Activated naive CD8-positive, alpha-beta T cell treated with anti-CD3 and anti-CD28 coated beads, Interleukin-2, amount 50 U/mL, for 24 hours (primary cell): Measurements from ENCODE around the gene ZNF808.
"Not testable (repeated sequence)": the region's sequence is repeated elsewhere in the genome, so short reads cannot be mapped to it uniquely, and the experiment has no call there.

Experiments
- ATAC-seq: fragments of 150-1000 bp; cut with Tn5 transposase; one replicate; pipeline ENCODE4 v1.10.0; 2021
- DNase-seq: peaks from one replicate; pipeline ENCODE4 v3.0.0; 2021
- H3K27ac Mint-ChIP-seq: one replicate; pipeline ENCODE4 v1.8.0; 2021; ENCODE audit warnings: mild to moderate bottlenecking, mixed read lengths
- H3K27me3 Mint-ChIP-seq: one replicate; pipeline ENCODE4 v1.8.0; 2021; ENCODE audit warnings: mixed read lengths
- H3K36me3 Mint-ChIP-seq: one replicate; pipeline ENCODE4 v1.8.0; 2021; ENCODE audit warnings: low read depth, mixed read lengths
- H3K4me1 Mint-ChIP-seq: one replicate; pipeline ENCODE4 v1.8.0; 2021; ENCODE audit warnings: mixed read lengths
- H3K4me3 Mint-ChIP-seq: one replicate; pipeline ENCODE4 v1.8.0; 2021; ENCODE audit warnings: mild to moderate bottlenecking, moderate library complexity, mixed read lengths
- H3K9me3 Mint-ChIP-seq: one replicate; pipeline ENCODE4 v1.8.0; 2021; ENCODE audit warnings: mixed read lengths

The ZNF808 gene

DNA sequence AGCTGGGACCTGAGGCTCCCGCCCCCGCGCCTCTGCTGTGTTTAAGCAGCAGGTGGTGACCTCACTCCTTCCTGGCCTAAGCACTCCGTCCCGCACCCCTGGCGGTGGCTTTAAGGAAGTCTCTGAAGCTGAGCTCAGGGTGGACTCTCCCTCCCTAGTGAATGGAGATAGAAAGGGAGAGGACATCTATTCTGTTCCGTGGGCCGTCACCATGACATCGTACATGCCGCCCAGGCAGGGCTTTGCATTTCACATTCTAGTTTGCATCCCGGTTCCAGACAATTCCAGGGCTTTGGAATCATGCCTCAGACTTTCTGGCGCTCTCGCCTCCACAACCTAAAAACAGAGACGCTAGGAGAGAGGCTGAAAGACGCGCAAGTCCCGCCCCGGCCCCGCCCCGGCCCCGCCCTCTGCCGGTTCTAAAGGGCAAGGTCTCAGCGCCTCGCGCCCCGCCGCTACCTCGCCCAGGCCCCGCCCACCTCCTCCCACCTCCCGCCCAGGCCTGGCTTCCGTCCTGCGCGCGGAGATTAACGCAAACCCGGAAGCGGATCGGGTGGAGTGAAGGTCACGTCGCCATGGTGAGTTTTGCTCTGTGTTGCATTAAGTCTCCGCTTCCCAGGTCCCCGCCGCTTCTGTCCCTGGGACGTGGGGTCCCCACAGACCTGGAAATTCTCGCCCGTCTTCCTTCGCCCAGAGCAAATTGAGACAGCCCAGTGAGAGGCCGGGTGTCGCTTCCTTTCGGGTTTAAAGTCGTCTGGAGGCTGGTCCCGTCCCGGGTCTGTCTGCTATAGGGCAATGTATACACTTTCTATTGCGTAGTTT, at the start of gene ZNF808:
TSS of gene ZNF808 (plus strand) at position 535 of the 822 bp plus-strand sequence. CDS start 15,617 bp downstream, outside the sequence.
- DNase-seq = peak; percentile 96
- peaks cover 24% of the 10 kb centered on the region for H3K36me3 Mint-ChIP-seq
- peaks cover 14% of the 10 kb centered on the region for H3K9me3 Mint-ChIP-seq
- no peaks in the 10 kb centered on the region for H3K27me3 Mint-ChIP-seq
- peak within 1 kb of the TSS; percentile 93 for H3K27ac Mint-ChIP-seq
- peak within 1 kb of the TSS; percentile 93 for H3K4me3 Mint-ChIP-seq
- peaks cover 19% of the 10 kb centered on the region for H3K4me1 Mint-ChIP-seq
- peak; percentile 92 for ATAC-seq

GRCh38 chr19:52484111-52484743, 43.2 kb upstream of the ZNF808 start:
- H3K27me3 Mint-ChIP-seq, DNase-seq, ATAC-seq, H3K27ac Mint-ChIP-seq, H3K4me1 Mint-ChIP-seq, H3K4me3 Mint-ChIP-seq: not testable (repeated sequence)
- Mint-ChIP-seq H3K36me3 (peaks cover 34% of the 10 kb centered on the region), H3K9me3 (peaks cover 43% of the 10 kb centered on the region)

- H3K4me3 Mint-ChIP-seq, H3K27me3 Mint-ChIP-seq, DNase-seq, ATAC-seq, H3K4me1 Mint-ChIP-seq, H3K27ac Mint-ChIP-seq: not testable (repeated sequence)
- peaks cover 33% of the 10 kb centered on the region for H3K36me3 Mint-ChIP-seq
- peaks cover 42% of the 10 kb centered on the region for H3K9me3 Mint-ChIP-seq
These were observed 42.4 kb upstream of the ZNF808 start for GRCh38 chr19:52485064-52485463.

DNA sequence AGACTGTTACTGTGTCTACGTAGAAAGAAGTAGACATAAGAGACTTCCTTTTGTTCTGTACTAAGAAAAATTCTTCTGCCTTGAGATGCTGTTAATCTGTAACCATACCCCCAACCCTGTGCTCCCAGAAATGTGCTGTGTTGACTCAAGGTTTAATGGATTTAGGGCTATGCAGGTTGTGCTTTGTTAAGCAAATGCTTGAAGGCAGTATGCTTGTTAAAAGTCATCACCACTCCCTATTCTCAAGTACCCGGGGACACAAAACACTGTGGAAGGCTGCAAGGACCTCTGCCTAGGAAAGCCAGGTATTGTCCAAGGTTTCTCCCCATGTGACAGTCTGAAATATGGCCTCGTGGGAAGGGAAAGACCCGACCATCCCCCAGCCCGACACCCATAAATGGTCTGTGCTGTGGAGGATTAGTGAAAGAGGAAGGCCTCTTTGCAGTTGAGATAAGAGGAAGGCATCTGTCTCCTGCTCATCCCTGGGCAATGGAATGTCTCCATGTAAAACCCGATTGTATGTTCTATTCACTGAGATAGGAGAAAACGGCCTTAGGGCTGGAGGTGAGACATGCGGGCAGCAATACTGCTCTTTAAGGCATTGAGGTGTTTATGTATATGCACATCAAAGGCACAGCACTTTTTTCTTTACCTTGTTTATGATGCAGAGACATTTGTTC, 41.8 kb upstream of the ZNF808 start:
- not testable (repeated sequence) for H3K4me1 Mint-ChIP-seq, H3K4me3 Mint-ChIP-seq, ATAC-seq, DNase-seq, H3K27ac Mint-ChIP-seq, H3K27me3 Mint-ChIP-seq
- peaks cover 31% of the 10 kb centered on the region for H3K36me3 Mint-ChIP-seq
- H3K9me3 Mint-ChIP-seq = peaks cover 40% of the 10 kb centered on the region

DNA sequence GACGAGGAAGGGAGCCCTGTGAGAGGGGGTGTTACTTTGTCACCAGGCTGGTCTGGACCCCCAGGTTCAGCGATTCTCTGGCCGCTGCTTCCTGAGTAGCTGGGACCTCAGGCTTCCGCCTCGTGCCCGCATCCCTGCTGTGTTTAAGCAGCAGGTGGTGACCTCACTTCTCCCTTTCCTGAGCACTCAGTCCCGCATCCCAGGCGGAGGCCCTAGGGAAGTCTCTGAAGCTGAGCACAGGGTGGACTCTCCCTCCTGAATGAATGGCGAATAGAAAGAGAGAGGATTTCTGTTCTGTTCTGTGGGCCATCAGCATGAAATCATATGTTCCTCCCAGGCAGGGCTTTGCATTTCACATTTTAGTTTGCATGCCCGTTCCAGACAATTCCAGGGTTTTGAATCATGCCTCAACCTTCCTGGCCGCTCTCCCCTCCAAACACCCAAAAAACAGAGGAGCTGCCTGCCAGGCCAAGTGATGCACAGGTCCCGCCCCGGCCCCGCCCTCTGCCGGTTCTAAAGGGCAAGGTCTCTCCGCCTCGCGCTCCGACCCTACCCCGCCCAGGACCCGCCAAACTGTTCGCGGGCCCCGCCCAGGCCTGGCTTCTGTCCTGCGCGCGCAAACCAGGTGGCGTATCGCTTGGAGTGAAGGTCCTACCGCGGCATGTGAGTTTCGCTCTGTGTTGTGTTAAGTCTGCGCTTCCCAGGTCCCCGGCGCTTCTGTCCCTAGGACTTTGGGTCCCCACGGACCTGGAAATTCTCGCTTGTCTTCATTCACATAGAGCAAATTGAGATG, 35.1 kb upstream of the ZNF808 start:
- Mint-ChIP-seq H3K4me1 (no peaks in the 10 kb centered on the region), H3K27ac (no peak overlapping the region), H3K4me3 (no peak overlapping the region), H3K9me3 (peaks cover 35% of the 10 kb centered on the region), H3K36me3 (peaks cover 28% of the 10 kb centered on the region), H3K27me3 (no peaks in the 10 kb centered on the region)
- ATAC-seq (no peak), DNase-seq (no peak)

- no peaks in the 10 kb centered on the region for H3K4me1 Mint-ChIP-seq
- H3K27me3 Mint-ChIP-seq = no peaks in the 10 kb centered on the region
- H3K9me3 Mint-ChIP-seq = peaks cover 41% of the 10 kb centered on the region
- ATAC-seq (no peak), DNase-seq (no peak)
- H3K36me3 Mint-ChIP-seq = peaks cover 34% of the 10 kb centered on the region
- H3K27ac Mint-ChIP-seq = no peak overlapping the region
- H3K4me3 Mint-ChIP-seq = no peak overlapping the region
These were observed 34.4 kb upstream of the ZNF808 start for GRCh38 chr19:52492994-52493470.

GRCh38 chr19:52494518-52494917, 33.0 kb upstream of the ZNF808 start:
- peaks cover 45% of the 10 kb centered on the region for H3K9me3 Mint-ChIP-seq
- H3K36me3 Mint-ChIP-seq = peaks cover 34% of the 10 kb centered on the region
- H3K4me1 Mint-ChIP-seq = no peaks in the 10 kb centered on the region
- no peak overlapping the region for H3K4me3 Mint-ChIP-seq
- ATAC-seq (no peak), DNase-seq (no peak)
- H3K27ac Mint-ChIP-seq = no peak overlapping the region
- H3K27me3 Mint-ChIP-seq = no peaks in the 10 kb centered on the region

- no peaks in the 10 kb centered on the region for H3K27me3 Mint-ChIP-seq
- peaks cover 53% of the 10 kb centered on the region for H3K9me3 Mint-ChIP-seq
- no peak overlapping the region for H3K4me3 Mint-ChIP-seq
- no peak overlapping the region for H3K27ac Mint-ChIP-seq
- H3K4me1 Mint-ChIP-seq = no peaks in the 10 kb centered on the region
- ATAC-seq (no peak), DNase-seq (no peak)
- H3K36me3 Mint-ChIP-seq = peaks cover 40% of the 10 kb centered on the region
These were observed 28.9 kb upstream of the ZNF808 start for GRCh38 chr19:52498571-52498970.

DNA sequence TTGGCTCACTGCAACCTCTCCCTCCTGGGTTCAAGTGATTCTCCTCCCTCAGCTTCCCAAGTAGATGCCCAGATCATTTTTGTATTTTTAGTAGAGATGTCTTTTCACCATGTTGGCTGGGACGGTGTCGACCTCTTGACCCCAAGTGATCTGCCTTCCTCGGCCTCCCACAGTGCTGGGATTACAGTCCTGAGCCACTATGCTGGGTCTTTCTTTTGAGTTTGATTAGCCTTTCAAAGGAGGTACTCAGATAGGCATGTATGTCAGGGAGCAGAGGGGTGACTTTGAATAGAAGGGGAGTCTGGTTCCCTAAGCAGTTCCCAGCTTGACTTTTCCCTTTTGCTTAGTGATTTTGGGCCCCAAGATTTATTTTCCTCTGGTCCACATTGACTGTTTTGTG, 27.0 kb upstream of the ZNF808 start:
- not testable (repeated sequence) for H3K4me1 Mint-ChIP-seq, H3K4me3 Mint-ChIP-seq, DNase-seq, H3K27ac Mint-ChIP-seq, ATAC-seq, H3K27me3 Mint-ChIP-seq
- Mint-ChIP-seq H3K9me3 (peaks cover 50% of the 10 kb centered on the region), H3K36me3 (peaks cover 40% of the 10 kb centered on the region)

- H3K9me3 Mint-ChIP-seq = peaks cover 49% of the 10 kb centered on the region
- H3K27me3 Mint-ChIP-seq, ATAC-seq, H3K4me1 Mint-ChIP-seq, H3K27ac Mint-ChIP-seq, DNase-seq, H3K4me3 Mint-ChIP-seq: not testable (repeated sequence)
- H3K36me3 Mint-ChIP-seq = peaks cover 40% of the 10 kb centered on the region
These were observed 26.5 kb upstream of the ZNF808 start for GRCh38 chr19:52500991-52501390.

DNA sequence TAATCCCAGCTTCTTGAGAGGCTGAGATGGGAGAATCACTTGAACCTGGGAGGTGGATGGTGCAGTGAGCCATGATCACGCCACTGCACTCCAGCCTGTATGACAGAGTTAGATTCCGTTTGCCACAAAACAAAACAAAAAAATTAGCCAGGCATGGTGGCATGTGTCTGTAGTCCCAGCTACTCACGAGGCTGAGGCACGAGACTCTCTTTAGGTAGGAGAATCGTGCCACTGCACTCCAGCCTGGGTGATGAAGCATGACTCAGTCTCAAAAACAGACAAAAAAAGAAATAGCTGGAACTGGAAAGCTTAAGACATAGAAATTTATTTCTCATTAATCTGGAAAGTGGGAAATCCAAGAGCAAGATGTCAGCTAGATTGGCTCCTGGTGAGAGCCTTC, 20.2 kb upstream of the ZNF808 start:
- ATAC-seq (no peak), DNase-seq (no peak)
- H3K4me3 Mint-ChIP-seq = no peak overlapping the region
- no peak overlapping the region for H3K27ac Mint-ChIP-seq
- H3K4me1 Mint-ChIP-seq = no peaks in the 10 kb centered on the region
- H3K27me3 Mint-ChIP-seq = no peaks in the 10 kb centered on the region
- H3K9me3 Mint-ChIP-seq = peaks cover 47% of the 10 kb centered on the region
- H3K36me3 Mint-ChIP-seq = peaks cover 53% of the 10 kb centered on the region

DNA sequence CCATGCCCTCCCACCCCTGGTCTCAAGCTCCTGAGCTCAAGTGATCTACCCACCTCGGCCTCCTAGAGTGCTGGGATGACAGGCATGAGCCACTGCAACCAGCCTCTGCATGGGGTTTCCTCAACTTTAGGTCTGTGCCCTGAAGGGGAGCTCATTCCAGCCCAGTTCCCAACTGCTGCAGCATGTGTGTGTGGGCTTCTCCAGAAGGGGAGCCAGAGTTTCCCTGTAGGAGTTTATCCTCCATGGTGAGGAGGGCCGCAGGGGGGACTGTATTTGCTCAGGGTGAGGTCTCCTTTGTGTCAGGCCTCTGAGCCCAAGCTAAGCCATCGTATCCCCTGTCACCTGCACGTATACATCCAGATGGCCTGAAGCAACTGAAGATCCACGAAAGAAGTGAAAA, 11.3 kb upstream of the ZNF808 start:
- no peak for ATAC-seq
- Mint-ChIP-seq H3K9me3 (peaks cover 57% of the 10 kb centered on the region), H3K27ac (no peak overlapping the region)

DNA sequence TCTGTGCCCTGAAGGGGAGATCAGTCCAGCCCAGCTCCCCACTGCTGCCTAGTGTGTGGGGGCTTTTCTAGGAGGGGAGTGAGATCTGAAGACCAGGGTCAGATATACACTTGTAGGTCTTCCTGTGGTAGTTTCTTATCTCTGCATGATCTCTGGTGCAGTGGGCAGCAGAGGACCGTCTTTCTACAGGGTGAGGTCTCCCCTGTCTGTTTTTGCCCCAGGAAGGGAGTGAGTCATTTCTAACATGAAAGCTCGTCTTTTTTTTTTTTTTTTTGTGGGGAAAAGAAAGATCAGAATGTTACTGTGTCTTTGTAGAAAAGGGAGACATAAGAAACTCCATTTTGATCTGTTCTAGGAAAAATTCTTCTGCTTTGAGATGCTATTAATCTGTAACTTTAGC, 8.8 kb upstream of the ZNF808 start:
- Mint-ChIP-seq H3K27ac (no peak overlapping the region), H3K4me1 (no peaks in the 10 kb centered on the region), H3K36me3 (peaks cover 27% of the 10 kb centered on the region), H3K4me3 (no peak overlapping the region), H3K9me3 (peaks cover 56% of the 10 kb centered on the region), H3K27me3 (no peaks in the 10 kb centered on the region)
- DNase-seq = no peak
- no peak for ATAC-seq

More for the DNA sequence above, 11.3 kb upstream of the ZNF808 start:
- Mint-ChIP-seq H3K4me1 (no peaks in the 10 kb centered on the region), H3K4me3 (no peak overlapping the region), H3K36me3 (peaks cover 40% of the 10 kb centered on the region), H3K27me3 (no peaks in the 10 kb centered on the region)
- no peak for DNase-seq

DNA sequence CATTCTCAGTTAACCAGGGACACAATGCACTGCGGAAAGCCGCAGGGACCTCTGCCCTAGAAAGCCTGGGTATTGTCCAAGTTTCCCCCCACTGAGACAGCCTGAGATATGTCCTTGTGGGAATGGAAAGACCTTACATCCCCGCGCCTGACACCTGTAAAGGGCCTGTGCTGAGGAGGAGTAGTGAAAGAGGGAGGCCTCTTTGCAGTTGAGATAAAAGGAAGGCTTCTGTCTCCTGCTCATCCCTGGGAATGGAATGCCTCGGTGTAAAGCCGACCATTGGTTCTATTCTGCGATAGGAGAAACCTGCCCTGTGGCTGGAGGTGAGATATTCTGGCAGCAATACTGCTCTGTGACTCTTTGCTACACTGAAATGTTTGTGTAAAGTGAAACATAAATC, 8.3 kb upstream of the ZNF808 start:
- H3K4me1 Mint-ChIP-seq, ATAC-seq, H3K27me3 Mint-ChIP-seq, H3K27ac Mint-ChIP-seq, DNase-seq, H3K4me3 Mint-ChIP-seq: not testable (repeated sequence)
- Mint-ChIP-seq H3K36me3 (peaks cover 24% of the 10 kb centered on the region), H3K9me3 (peaks cover 52% of the 10 kb centered on the region)
